ENCODE data around the gene DOCK1.

Gene DOCK1

GRCh38 chr10:127142856-127143255 is 237.6 kb downstream of the DOCK1 start:
- H3K79me2 ChIP-seq (ENCODE audit: low read length): no peaks in the 10 kb centered on the region
- no peaks in the 10 kb centered on the region for H3K9me2 ChIP-seq (replicated peaks; ENCODE audit: insufficient read depth, low read length)
- no peak overlapping the region for H3K4me2 ChIP-seq (ENCODE audit: low read depth, low read length)

GRCh38 chr10:127145173-127145572 is 239.9 kb downstream of the DOCK1 start:
- TF ChIP-seq CTCF (IDR thresholded peaks at IDR 0.05; ENCODE audit: low read length): no peak
- no peak for TF ChIP-seq EZH2 (optimal IDR thresholded peaks at IDR 0.05; ENCODE audit: low read depth, low read length)
- TF ChIP-seq EZH2phosphoT487 (IDR thresholded peaks at IDR 0.05; ENCODE audit: low read length): no peak
- Histone ChIP-seq H3K79me2 (ENCODE audit: low read length) (no peaks in the 10 kb centered on the region), H3K36me3 (replicated peaks; ENCODE audit: insufficient read depth, low read length) (no peaks in the 10 kb centered on the region), H3K9me3 (replicated peaks; ENCODE audit: insufficient read depth, low read length) (no peaks in the 10 kb centered on the region), H3K27me3 (replicated peaks; ENCODE audit: insufficient read depth, low read length) (no peaks in the 10 kb centered on the region), H3K4me3 (ENCODE audit: low read length) (no peak overlapping the region), H3K4me1 (ENCODE audit: low read length) (no peaks in the 10 kb centered on the region), H3K9ac (ENCODE audit: low read length) (no peak overlapping the region), H4K20me1 (ENCODE audit: insufficient read depth, low read length) (no peaks in the 10 kb centered on the region), H3F3A (ENCODE audit: insufficient read depth, low read length) (no peaks in the 10 kb centered on the region), H3K27ac (ENCODE audit: low read length) (no peak overlapping the region), H2AFZ (ENCODE audit: low read length) (no peak overlapping the region), H3K9me2 (replicated peaks; ENCODE audit: insufficient read depth, low read length) (no peaks in the 10 kb centered on the region), H3K4me2 (ENCODE audit: low read depth, low read length) (no peak overlapping the region)
- no peak for DNase-seq

More at GRCh38 chr10:127142856-127143255, 237.6 kb downstream of the DOCK1 start:
- TF ChIP-seq EZH2phosphoT487 (IDR thresholded peaks at IDR 0.05; ENCODE audit: low read length): no peak
- Histone ChIP-seq H3K9ac (ENCODE audit: low read length) (no peak overlapping the region), H3K27me3 (replicated peaks; ENCODE audit: insufficient read depth, low read length) (no peaks in the 10 kb centered on the region), H2AFZ (ENCODE audit: low read length) (no peak overlapping the region), H3K9me3 (replicated peaks; ENCODE audit: insufficient read depth, low read length) (no peaks in the 10 kb centered on the region), H3K27ac (ENCODE audit: low read length) (no peak overlapping the region), H3F3A (ENCODE audit: insufficient read depth, low read length) (no peaks in the 10 kb centered on the region), H3K4me1 (ENCODE audit: low read length) (no peaks in the 10 kb centered on the region), H3K4me3 (ENCODE audit: low read length) (no peak overlapping the region), H3K36me3 (replicated peaks; ENCODE audit: insufficient read depth, low read length) (no peaks in the 10 kb centered on the region), H4K20me1 (ENCODE audit: insufficient read depth, low read length) (no peaks in the 10 kb centered on the region)
- DNase-seq: no peak

- TF ChIP-seq CTCF (IDR thresholded peaks at IDR 0.05; ENCODE audit: low read length): no peak
- TF ChIP-seq EZH2 (optimal IDR thresholded peaks at IDR 0.05; ENCODE audit: low read depth, low read length): no peak
- TF ChIP-seq EZH2phosphoT487 (IDR thresholded peaks at IDR 0.05; ENCODE audit: low read length): no peak
- H3K9ac ChIP-seq (ENCODE audit: low read length): no peak overlapping the region
- no peak overlapping the region for H3K4me3 ChIP-seq (ENCODE audit: low read length)
- H3K9me2 ChIP-seq (replicated peaks; ENCODE audit: insufficient read depth, low read length): no peaks in the 10 kb centered on the region
- no peak for DNase-seq
- no peaks in the 10 kb centered on the region for H4K20me1 ChIP-seq (ENCODE audit: insufficient read depth, low read length)
- H3K4me2 ChIP-seq (ENCODE audit: low read depth, low read length): no peak overlapping the region
- no peak overlapping the region for H3K27ac ChIP-seq (ENCODE audit: low read length)
- no peaks in the 10 kb centered on the region for H3K27me3 ChIP-seq (replicated peaks; ENCODE audit: insufficient read depth, low read length)
- H3F3A ChIP-seq (ENCODE audit: insufficient read depth, low read length): no peaks in the 10 kb centered on the region
- H3K36me3 ChIP-seq (replicated peaks; ENCODE audit: insufficient read depth, low read length): no peaks in the 10 kb centered on the region
- H3K4me1 ChIP-seq (ENCODE audit: low read length): no peaks in the 10 kb centered on the region
- H3K9me3 ChIP-seq (replicated peaks; ENCODE audit: insufficient read depth, low read length): no peaks in the 10 kb centered on the region
- no peaks in the 10 kb centered on the region for H3K79me2 ChIP-seq (ENCODE audit: low read length)
- no peak overlapping the region for H2AFZ ChIP-seq (ENCODE audit: low read length)
Observed at GRCh38 chr10:127146661-127147060, 241.4 kb downstream of the DOCK1 start.

DNA sequence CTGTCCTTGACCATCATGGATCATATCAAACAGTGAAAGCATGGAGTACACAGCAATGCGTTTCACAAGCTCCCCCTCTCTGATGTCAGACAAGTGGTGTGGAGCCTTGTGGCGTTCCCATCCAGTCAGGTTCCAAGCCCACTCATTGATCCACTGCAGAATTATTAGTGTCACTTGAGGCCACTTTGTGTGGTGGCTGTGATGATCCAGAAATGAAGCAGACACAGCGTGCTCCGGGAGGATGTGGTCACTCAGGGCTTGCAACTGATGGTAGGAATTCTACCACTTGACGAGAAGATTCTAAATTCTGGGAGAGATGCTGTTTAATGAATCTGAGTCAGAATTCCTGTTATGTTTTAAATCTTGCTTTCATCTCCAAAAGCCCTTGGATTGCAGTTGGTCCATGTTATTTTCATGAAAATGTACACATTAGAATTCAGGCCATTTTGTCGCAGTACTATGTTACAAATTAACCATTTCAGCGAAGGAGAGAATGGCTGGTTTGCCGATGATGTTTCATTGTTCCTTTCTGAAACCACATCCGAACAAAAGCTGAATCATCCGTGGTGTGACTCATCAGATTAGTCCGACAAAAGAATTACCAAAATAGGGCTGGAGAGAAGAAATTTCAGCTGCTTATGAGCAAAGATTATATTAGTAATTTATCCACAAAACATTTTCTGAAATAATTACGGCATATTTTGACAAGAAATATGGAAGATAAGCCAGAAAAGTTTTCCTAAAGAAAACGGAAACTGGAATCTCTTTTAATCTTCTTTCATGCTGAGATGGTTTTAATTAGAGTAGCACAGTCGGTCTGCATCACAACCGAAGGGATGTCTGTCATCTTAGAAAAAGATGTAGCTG is 243.1 kb downstream of the DOCK1 start:
- TF ChIP-seq EZH2phosphoT487 (IDR thresholded peaks at IDR 0.05; ENCODE audit: low read length): no peak
- no peak for TF ChIP-seq EZH2 (optimal IDR thresholded peaks at IDR 0.05; ENCODE audit: low read depth, low read length)
- H4K20me1 ChIP-seq (ENCODE audit: insufficient read depth, low read length): no peaks in the 10 kb centered on the region
- H3K4me3 ChIP-seq (ENCODE audit: low read length): no peak overlapping the region
- H3K27me3 ChIP-seq (replicated peaks; ENCODE audit: insufficient read depth, low read length): no peaks in the 10 kb centered on the region
- DNase-seq: no peak
- no peaks in the 10 kb centered on the region for H3K36me3 ChIP-seq (replicated peaks; ENCODE audit: insufficient read depth, low read length)
- H3K9me2 ChIP-seq (replicated peaks; ENCODE audit: insufficient read depth, low read length): no peaks in the 10 kb centered on the region
- no peaks in the 10 kb centered on the region for H3K4me1 ChIP-seq (ENCODE audit: low read length)
- H3K27ac ChIP-seq (ENCODE audit: low read length): no peak overlapping the region
- no peak overlapping the region for H3K9ac ChIP-seq (ENCODE audit: low read length)
- no peaks in the 10 kb centered on the region for H3K79me2 ChIP-seq (ENCODE audit: low read length)
- H2AFZ ChIP-seq (ENCODE audit: low read length): no peak overlapping the region
- no peaks in the 10 kb centered on the region for H3F3A ChIP-seq (ENCODE audit: insufficient read depth, low read length)
- H3K9me3 ChIP-seq (replicated peaks; ENCODE audit: insufficient read depth, low read length): no peaks in the 10 kb centered on the region
- H3K4me2 ChIP-seq (ENCODE audit: low read depth, low read length): no peak overlapping the region

All from MM.1S (cell line).